ENCODE data around the gene AUTS2. TPM values are rescaled to one million over a fixed set of nuclear protein-coding genes. Genes with fewer than 3 reads are reported as not detected.
A peak's percentile ranks its signal among the peaks of the same experiment; 100 is the strongest.

The AUTS2 gene
- 10 to 100 TPM in 1 of 2 donors, 1 to 10 TPM in 1; 4.9 to 24.4 TPM for total RNA-seq
- 1 to 10 TPM; 6.4 to 7.6 TPM for polyA plus RNA-seq

DNA sequence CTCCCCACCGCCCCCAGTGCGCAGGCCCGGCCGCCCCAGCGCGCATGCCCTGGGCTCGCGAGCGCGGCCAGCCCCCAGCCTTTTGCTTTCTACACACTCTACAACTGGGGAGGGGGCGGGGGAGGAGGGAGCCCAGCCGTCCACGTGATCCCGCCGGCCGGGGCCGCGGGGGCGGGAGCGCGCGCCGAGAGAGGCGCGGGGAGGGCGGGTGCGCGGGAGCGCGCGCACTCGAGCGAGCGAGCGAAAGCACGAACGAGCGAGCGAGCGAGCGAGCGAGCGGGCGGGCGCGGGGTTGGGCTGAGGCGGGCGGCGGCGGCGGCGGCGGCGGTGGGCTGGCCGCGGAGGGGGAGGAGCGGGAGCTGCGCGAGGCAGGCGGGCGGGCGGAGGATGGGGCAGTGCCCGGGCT, at the start of gene AUTS2:
Gene AUTS2, plus strand, starts transcription at position 395 of the 406 bp plus-strand sequence. CDS start 1,179 bp downstream, outside the sequence.
- DNase-seq (ENCODE audit: low spot score): peak; percentile 82
- H3K4me1 ChIP-seq (ENCODE audit: control insufficient read depth in 4 of 4, insufficient read depth in 4 of 4, low read length in 3 of 4): peaks cover 0 to 23% (median 9%) of the 10 kb centered on the region in 4 donors
- H3K9ac ChIP-seq (ENCODE audit: low read depth in 1 of 2, low read length in 2 of 2): peak within 1 kb of the TSS; percentile 38 to 81
- TF ChIP-seq YY1 (IDR thresholded peaks at IDR 0.05) (no peak), EGR1 (IDR thresholded peaks at IDR 0.05; ENCODE audit: low read depth in 2 of 2) (peak in 1 of 2 donors; percentile 40), FOXA1 (IDR thresholded peaks at IDR 0.05) (no peak)
- TF ChIP-seq, protein P1, sequence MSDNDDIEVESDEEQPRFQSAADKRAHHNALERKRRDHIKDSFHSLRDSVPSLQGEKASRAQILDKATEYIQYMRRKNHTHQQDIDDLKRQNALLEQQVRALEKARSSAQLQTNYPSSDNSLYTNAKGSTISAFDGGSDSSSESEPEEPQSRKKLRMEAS (IDR thresholded peaks at IDR 0.05): no peak
- TF ChIP-seq, protein P2, sequence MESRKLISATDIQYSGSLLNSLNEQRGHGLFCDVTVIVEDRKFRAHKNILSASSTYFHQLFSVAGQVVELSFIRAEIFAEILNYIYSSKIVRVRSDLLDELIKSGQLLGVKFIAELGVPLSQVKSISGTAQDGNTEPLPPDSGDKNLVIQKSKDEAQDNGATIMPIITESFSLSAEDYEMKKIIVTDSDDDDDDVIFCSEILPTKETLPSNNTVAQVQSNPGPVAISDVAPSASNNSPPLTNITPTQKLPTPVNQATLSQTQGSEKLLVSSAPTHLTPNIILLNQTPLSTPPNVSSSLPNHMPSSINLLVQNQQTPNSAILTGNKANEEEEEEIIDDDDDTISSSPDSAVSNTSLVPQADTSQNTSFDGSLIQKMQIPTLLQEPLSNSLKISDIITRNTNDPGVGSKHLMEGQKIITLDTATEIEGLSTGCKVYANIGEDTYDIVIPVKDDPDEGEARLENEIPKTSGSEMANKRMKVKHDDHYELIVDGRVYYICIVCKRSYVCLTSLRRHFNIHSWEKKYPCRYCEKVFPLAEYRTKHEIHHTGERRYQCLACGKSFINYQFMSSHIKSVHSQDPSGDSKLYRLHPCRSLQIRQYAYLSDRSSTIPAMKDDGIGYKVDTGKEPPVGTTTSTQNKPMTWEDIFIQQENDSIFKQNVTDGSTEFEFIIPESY (IDR thresholded peaks at IDR 0.05): no peak
- H3K9me3 ChIP-seq (ENCODE audit: control insufficient read depth in 4 of 4, low read length in 3 of 4): no peaks in the 10 kb centered on the region
- 1% methylated on average over 63 of the region's 63 CpGs for WGBS
- H3K36me3 ChIP-seq (ENCODE audit: control insufficient read depth in 4 of 4, insufficient read depth in 3 of 4, low read depth in 1 of 4, low read length in 3 of 4): no peaks in the 10 kb centered on the region
- H3K27ac ChIP-seq (ENCODE audit: low read depth in 1 of 2, low read length in 2 of 2): peak within 1 kb of the TSS; percentile 76
- H3K4me3 ChIP-seq (ENCODE audit: low read depth in 1 of 3, low read length in 3 of 3): peak within 1 kb of the TSS; percentile 57 to 86 (median 82)
- H3K27me3 ChIP-seq (ENCODE audit: control insufficient read depth in 4 of 4, insufficient read depth in 4 of 4, low read length in 3 of 4): no peaks in the 10 kb centered on the region

- WGBS: 85% methylated on average over 6 of the region's 6 CpGs
- no peak for TF ChIP-seq HNF4A (conservative IDR thresholded peaks at IDR 0.05)
- TF ChIP-seq REST (IDR thresholded peaks at IDR 0.05): no peak
- no peak for TF ChIP-seq SP1 (IDR thresholded peaks at IDR 0.05)
- TF ChIP-seq, protein P2 (IDR thresholded peaks at IDR 0.05): no peak
- TF ChIP-seq CTCF (IDR thresholded peaks at IDR 0.05; ENCODE audit: low read depth, low read length, missing input control): no peak
- TF ChIP-seq GABPA (IDR thresholded peaks at IDR 0.05 in 1 of 2, conservative IDR thresholded peaks at IDR 0.05 in 1 of 2): no peak
- TF ChIP-seq YY1 (IDR thresholded peaks at IDR 0.05): no peak
- no peak for TF ChIP-seq EGR1 (IDR thresholded peaks at IDR 0.05; ENCODE audit: low read depth in 2 of 2)
- TF ChIP-seq NR2F2 (IDR thresholded peaks at IDR 0.05): no peak
- TF ChIP-seq RAD21 (IDR thresholded peaks at IDR 0.05): no peak
- TF ChIP-seq RXRA (IDR thresholded peaks at IDR 0.05): no peak
- TF ChIP-seq, protein P3, sequence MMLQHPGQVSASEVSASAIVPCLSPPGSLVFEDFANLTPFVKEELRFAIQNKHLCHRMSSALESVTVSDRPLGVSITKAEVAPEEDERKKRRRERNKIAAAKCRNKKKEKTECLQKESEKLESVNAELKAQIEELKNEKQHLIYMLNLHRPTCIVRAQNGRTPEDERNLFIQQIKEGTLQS (IDR thresholded peaks at IDR 0.05): no peak
- TF ChIP-seq, protein P1 (IDR thresholded peaks at IDR 0.05): no peak
- TF ChIP-seq FOXA2 (IDR thresholded peaks at IDR 0.05): no peak
- TF ChIP-seq JUND (IDR thresholded peaks at IDR 0.05): no peak
- no peak for TF ChIP-seq FOXA1 (IDR thresholded peaks at IDR 0.05)
- TF ChIP-seq TAF1 (conservative IDR thresholded peaks at IDR 0.05): no peak
- TF ChIP-seq HNF4G (IDR thresholded peaks at IDR 0.05): no peak
- DNase-seq (ENCODE audit: low spot score): no peak
These were observed 47.3 kb upstream of the AUTS2 start for GRCh38 chr7:69550991-69551390.

More at GRCh38 chr7:69550991-69551390, 47.3 kb upstream of the AUTS2 start:
- Histone ChIP-seq H3K4me1 (ENCODE audit: control insufficient read depth in 4 of 4, insufficient read depth in 4 of 4, low read length in 3 of 4) (no peaks in the 10 kb centered on the region), H3K4me3 (ENCODE audit: low read depth in 1 of 3, low read length in 3 of 3) (no peak overlapping the region), H3K27ac (ENCODE audit: low read depth in 1 of 2, low read length in 2 of 2) (no peak overlapping the region), H3K36me3 (ENCODE audit: control insufficient read depth in 4 of 4, insufficient read depth in 3 of 4, low read depth in 1 of 4, low read length in 3 of 4) (no peaks in the 10 kb centered on the region), H3K9me3 (ENCODE audit: control insufficient read depth in 4 of 4, low read length in 3 of 4) (no peaks in the 10 kb centered on the region), H3K9ac (ENCODE audit: low read depth in 1 of 2, low read length in 2 of 2) (no peak overlapping the region), H3K27me3 (ENCODE audit: control insufficient read depth in 4 of 4, insufficient read depth in 4 of 4, low read length in 3 of 4) (no peaks in the 10 kb centered on the region)
